Activated T-helper 1 cell treated with anti-CD3 and anti-CD28 coated beads, Interleukin-2, amount 50 U/mL, for 16 hours (primary cell): ENCODE data around the gene PRPSAP1.

Experiments
- DNase-seq, 2 donors: peaks; one replicate each; pipeline ENCODE4 v3.0.0-alpha.2; 2020; ENCODE audit warnings: low read depth in 1 of 2, low spot score in 1 of 2

The PRPSAP1 gene

DNA sequence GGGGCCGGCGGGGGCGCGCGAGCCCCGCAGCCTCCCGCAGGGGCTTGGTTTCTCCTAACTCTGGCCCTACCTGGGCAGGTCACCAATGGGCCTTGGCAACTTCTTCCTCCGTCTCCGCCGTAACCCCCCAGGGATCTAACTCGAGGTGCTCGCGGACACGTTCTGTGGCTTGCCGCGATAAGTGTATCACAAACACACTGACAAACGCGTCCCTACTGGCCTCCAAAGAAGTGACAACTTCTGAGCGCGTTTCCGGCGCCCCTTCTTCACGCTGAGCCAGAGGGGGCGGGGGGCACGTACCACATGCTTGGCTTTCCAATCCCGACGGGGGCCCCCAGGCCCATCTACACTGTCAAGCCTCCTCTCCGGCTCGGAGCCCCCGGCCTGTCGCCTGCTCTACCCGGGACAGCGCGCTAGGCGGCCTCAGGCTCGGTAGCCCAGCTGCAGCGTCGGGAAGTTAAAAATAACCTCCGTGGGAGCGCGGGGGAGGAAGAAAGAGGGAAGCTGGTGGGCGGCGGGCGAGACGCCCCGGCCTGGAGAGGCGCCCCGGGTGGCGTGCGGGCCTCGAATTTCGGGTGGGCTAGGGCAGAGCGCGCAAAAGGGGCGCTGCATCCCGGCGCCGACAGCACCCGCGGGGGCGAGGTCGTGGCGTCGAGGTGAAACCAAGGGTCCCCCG is 30.0 kb upstream of the PRPSAP1 start:
- no peak for DNase-seq

DNA sequence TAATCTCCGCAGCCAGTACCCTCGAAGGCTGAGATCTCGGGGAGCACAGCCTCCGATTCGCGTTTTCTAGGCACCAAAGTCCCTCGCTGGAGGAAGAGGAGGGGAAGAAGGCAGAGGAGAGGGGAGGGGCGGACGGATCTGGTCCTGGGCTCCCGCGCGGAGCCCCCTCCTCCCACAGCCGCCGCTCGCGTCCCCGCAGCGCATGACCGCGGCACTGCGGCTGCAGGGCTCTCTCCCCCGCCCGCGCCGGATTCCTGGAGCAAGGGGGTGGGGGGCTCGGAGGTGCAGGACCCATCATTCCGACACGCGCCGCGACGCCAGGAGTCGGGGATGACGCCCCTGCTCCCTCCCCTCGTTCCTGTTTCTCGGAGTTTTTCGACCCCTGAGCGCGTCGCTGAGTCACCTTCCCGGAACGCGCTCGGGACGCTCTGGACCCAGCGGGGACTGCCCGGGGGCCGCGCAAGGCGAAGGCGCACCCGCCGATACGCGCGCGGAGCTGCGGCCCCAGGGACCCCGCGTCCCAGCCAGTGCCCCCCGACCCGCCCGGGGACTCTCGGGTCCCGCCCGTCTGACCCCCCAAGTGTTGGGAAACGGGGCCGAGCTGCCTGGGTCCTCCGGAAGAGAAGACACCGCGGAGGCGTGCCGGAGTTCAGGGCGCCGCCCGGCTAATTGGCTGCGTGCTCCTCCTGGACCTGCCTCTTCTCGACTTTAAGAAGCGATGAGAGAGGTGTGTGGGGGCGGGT is 29.3 kb upstream of the PRPSAP1 start:
- DNase-seq = peak; percentile 14 to 31

DNA sequence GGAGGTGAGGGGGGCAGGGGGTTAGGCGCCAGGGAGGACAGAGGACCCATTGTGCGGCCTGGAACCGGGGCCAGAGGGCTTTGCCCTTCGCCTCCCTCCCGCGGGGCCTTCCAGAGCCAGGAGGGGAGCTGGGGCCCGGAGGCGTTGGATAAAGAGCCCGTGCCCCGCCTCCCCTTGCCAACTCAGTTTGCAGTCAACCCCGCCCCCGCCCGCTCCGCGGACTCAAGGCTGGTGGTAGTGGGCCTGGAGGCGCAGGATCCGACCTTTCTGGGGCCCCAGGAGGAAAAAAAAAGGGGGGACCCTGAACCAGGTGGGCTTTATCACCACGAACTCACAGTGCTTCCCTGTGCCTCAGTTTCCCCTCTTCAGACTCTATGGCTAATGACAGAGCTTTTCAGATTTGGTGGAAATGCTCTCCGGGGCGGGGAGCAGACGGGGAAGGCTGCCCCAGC is 28.7 kb upstream of the PRPSAP1 start:
- no peak for DNase-seq

DNA sequence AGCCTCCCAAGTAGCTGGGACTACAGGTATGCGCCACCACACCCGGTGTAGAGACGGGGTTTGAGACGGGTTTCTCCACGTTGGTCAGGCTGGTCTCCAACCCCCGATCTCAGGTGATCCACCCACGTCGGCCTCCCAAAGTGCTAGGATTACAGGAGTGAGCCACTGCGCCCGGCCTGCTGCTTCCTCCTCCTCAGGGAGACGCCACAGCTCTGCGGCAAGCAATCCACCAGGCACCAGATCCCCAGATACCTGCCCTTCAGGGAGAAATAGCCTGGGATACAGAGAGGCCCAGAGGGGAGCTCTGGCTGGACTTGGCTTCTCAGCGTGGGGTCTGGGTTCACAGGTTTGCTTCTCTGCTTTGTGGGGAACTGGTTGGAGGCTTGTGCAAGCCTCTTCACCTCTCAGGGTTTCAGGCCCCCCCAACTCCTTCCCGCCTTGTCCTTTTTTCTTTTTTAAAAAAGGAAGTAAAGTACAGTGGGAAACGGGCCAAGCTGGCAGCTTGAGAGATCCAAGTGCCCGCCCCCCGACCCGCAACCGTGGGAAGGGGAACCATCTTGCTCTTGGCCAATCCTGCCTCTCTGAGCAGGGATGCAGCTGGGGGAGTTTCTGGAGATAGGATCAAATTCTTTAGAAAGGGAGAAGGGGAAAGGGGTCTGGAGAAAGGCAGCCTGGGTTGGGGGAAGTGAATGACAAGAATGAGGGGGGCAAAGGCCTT is 28.1 kb upstream of the PRPSAP1 start:
- no peak for DNase-seq

DNA sequence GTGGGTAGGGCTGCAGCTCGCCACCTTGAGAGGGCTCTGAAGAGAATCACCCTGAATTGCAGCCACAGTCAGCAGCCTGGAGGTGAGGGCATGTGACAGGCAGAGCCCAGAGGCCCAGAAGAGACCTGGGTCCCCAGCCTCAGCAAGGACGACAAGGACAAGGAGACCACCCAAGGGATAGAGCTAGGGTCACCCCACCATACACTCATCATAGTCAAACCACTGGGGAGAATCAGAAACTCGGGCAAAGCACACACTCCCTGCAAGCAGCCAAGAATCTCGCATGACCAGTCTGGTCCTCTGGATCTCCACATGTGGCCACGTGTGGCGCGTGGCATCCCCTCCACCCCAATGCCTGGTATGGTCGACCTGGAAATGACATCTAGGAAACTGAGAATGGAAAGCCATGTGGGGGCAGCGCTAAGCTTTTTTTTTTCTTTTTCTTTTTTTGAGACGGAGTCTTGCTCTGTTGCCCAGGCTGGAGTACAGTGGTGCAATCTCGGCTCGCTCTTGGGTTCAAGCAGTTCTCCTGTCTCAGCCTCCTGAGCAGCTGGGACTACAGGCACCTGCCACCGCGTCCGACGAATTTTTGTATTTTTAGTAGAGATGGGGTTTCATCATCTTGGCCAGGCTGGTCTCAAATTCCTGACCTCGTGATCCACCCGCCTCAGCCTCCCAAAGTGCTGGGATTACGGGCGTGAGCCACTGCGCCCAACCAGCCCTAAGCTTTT is 26.1 kb upstream of the PRPSAP1 start:
- DNase-seq = no peak

DNA sequence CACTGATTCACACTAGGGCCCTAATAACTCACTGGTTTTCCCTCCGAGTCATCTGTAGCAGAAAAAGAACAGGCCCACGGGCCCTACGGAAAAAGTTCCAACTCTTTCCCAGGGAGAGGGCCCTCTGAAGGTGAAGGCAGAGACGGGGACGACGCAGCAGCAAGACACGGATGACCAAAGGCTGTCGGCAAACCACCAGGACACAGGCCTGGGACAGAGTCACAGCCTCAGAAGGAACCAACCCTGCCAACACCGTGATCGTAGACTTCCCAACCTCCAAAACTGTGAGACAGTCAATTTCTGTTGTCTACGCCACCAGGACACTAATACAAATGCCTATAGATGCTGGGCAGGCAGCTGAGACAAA is 25.5 kb upstream of the PRPSAP1 start:
- DNase-seq = no peak

DNA sequence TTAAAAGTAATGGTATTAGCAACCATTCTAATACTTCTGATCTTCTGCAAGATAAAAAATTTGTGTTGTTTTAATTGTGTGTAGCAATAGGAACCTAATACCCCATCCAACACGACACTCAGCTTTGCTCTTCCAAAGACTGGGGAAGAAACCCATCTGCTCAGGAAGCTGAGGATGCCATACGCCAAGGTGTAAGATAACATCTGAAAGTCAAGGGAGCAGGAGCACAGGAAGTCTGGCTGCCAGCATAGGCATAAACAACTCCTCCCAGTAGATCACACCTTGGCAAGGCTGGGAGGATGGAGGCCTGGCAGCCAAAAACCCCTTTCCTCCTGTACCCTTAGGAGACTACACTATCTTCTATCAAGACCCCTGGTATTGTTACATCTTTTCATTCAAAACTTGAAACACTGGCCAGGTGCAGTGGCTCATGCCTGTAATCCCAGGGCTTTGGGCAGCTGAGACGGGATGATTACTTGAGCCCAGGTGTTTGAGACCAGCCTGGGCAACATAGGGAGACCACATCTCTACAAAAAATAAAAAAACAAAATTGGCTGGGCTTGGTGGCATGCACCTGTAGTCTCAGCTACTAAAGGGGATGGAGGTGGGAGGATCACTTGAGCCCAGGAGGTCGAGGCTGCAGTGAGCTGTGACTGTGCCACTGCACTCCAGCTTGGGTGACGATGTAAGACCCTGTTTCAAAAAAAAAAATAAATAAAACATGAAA is 25.0 kb upstream of the PRPSAP1 start:
- no peak for DNase-seq

DNA sequence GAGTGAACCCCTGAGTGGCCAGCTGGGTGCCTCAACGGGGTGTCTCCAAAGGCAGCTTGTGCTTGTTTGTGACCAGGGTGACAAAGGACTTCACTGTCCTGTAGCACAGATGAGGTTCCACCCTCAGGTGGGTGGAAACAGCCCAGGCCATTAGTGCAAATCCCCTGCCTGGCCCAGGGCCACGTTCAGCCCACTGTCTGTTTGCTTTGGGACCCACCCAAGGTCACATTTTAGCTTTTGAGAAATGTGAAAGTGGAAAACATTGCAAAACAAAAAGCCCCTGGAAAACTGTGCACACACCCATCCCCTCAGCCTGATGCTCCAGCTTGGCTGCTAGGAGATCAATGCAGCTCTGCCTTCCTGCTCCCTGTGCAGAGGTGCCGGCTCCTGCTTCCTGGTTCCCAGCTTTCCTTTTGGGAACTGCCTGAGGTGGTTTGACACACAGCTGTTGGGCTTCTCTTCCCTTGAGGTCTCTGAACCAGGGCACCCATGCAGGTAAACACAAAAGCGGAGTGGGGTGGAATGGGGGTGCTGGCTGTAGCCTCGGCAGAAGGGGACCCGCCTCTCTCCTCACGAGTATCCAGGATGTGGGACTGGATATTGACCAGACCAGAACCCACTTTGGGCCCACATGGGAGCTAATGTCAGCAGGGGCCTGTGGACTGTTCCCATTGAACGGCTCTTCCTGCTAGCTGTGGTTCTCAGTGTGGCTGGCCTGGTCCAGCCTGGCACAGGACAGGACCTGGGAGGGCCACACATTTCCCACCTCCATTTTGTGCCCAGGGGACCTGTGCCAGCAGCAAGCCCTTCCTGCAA is 22.8 kb upstream of the PRPSAP1 start:
- DNase-seq = no peak

DNA sequence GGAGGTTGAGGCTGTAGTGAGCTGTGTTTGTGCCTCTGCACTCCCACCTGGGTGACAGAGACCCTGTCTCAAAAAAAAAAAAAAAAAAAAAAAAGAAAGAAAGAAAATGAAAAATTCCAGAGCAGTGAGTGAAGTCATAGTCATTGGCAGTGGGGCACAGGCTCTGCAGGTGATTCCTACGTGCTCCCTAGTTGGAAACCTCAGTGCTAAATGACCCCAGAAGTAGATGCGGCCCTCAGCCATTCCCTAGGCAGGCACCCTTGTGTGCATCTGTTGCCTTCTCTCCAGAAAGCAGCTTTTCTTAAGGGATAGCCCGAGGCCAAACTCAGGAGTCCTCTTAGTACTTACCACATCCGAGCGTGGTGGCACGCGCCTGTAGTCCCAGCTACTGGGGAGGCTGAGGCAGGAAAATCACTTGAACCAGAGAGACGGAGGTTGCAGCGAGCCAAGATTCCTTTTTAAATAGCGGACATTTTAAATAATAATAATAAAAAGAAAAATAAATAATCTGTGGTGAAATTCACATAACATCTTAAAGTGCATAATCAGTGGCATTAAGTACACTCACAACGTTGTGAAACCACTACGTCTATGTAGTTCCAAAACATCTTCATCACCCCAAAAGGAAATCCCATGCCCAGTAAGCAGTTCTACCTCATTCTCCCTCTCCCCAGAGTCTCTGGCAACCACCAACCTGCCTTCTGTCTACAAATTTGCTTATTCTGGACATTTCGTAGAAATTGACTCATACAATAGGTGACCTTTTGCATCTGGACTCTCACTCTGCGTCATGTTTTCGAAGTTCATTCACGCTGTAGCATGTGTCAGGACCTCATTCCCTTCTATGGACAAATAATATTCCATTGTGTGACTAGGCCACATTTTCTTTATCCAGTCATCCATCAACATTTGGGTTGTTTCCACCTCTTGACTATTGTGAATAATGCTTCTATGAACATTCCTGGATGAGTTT is 18.2 kb upstream of the PRPSAP1 start:
- DNase-seq = no peak

DNA sequence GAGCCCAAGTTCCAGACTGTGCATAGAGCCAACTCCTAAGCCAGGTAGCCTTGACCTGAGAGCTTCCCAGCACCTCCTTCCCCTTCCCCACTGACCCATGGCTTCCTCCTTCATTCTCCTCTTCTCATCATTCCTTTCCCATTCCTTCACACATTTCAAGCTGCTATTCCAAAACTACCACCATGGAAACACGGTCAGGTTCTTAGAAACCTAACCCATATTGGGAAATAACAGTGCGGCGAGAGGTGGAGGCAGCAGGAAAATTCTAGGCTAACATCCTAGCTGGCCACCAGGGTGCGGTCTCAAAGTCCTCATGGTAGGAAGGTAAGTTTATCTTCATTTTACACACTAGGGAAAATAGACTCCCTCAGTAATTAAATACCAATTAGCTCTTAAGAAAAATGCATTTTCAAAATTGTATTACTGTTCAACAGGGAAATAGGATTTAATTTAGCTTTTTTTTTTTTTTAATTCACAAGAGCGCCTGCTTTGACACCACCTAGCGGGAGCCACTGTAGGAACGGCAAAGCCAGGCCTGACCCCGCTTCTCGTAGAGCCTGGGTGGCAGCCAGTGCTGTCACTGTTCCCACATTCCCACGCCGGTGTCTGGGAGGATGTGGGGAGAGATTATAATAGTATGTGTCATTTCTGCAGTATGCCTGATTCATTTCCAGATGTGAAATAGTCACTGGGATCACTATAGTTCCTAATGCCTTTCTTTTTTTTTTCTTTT is 16.7 kb upstream of the PRPSAP1 start:
- DNase-seq = no peak

DNA sequence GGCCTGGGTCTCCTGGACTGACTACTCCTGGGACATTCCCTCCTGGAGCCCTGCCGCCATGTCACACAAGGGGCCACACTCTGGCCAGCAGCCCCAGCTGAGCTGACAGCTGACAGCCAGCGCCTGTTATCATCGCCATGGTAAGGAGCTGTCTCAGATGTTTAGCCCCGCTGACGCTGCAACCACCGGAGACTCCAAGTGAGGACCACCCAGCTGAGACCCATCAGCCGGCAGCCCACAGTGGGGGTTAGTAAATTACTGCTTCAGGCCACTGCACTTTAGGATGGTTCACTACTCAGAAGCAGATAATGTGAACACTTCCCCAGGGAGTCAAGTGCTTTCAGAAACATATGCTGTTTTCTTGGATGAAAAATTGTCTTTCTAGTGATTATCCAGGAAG is 16.1 kb upstream of the PRPSAP1 start:
- DNase-seq = no peak

DNA sequence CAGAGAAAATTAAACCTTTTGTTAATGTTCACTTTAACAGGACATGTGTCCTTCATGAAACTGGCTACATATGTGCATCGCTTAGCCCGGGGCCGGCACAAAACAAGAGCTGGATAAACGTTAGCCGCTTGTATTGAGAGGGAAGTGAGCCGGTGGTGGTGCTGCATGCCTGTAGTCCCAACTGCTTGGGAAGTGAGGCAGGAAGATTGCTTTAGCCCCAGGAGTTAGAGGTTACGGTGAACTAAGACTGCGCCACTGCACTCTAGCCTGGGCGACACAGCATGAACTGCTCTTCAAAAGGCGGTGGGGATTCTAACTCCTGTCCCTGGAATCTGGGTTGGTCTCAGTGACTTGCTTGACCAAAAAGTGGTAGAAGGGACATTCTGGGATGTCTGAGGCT is 15.7 kb upstream of the PRPSAP1 start:
- DNase-seq = no peak

DNA sequence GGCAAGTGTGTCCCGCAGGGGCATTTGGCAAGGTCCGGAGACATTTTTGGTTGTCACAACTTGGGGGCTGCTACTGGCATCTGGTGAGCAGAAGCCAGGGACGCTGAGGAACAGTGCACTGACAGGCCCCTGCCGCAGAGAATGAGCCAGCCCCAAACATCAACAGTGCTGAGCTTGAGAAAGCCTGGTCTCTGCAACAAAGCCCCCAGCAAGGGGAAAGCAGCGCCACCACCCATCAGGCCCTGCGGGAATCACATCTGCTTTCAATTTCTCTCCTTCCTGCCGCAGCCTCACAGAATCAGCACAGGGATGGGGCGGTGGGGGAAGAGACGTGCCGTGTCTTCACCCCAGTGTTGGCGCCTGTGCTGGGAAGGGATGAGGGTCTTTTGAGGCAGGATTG is 14.8 kb upstream of the PRPSAP1 start:
- DNase-seq = no peak

DNA sequence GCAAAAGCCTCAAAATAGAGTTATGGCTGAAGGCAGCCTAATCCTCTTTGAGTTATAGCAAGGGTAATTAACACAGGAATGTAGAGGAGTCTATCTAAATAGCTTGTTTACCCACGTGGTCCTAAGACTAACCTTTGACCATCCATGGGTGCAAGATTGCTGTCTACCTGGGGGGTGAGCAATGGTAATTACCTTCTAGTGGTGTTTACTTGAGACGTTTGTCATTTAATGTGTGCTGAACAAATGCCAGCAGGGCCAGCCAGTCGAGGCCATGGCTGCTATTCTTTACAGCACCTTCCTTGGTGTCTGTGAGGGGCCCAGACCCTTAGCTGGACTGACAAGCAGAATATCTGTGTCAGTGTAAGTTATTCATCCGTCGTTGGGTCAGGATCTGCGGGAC is 13.9 kb upstream of the PRPSAP1 start:
- DNase-seq = no peak

DNA sequence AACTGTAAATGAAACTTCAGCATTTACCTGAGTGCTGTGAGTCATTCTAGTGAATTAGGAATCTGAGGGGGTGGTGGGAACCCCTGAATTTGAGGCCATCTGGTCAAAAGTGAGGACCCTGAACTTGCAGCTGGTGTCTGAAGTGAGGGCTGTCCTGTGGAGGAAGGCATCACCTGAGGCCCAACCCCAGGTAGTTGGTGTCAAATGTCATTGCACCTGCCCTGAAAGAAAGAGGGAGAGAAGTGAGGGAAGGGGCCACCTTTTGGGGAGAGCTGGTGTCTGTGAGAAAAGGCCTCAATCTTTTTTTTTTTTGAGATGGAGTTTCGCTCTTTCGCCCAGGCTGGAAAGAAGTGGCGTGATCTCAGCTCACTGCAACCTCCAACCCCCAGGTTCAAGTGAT is 12.5 kb upstream of the PRPSAP1 start:
- no peak for DNase-seq

DNA sequence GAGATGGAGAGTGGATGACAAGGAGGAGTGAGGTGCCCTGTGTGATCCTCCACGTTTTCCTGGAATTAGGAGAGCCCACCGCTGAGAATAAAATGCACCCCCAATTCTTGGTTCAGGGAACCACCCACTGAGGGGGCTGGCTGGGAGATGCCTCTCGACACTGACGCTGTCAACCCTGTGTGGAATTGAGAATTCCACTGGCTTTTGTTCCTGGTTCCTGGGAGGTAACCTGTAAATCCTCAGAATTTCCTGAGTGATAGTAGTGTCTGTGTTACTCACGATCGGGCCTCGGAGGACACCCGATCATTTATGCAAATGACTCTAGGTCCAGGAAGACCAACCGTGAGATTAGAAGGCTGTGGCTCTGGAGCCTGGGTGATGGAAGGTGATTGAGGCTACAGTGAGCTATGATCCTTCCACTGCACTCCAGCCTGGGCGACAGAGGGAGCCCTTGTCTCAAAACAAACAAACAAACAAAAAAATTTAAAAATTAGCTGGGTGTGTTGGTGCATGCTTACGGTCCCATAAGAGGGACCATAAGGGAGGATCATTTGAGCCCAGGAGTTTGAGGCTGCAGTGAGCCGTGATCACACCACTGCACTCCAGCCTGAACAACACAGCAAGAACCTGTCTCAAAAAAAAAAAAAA is 11.7 kb upstream of the PRPSAP1 start:
- DNase-seq = no peak

DNA sequence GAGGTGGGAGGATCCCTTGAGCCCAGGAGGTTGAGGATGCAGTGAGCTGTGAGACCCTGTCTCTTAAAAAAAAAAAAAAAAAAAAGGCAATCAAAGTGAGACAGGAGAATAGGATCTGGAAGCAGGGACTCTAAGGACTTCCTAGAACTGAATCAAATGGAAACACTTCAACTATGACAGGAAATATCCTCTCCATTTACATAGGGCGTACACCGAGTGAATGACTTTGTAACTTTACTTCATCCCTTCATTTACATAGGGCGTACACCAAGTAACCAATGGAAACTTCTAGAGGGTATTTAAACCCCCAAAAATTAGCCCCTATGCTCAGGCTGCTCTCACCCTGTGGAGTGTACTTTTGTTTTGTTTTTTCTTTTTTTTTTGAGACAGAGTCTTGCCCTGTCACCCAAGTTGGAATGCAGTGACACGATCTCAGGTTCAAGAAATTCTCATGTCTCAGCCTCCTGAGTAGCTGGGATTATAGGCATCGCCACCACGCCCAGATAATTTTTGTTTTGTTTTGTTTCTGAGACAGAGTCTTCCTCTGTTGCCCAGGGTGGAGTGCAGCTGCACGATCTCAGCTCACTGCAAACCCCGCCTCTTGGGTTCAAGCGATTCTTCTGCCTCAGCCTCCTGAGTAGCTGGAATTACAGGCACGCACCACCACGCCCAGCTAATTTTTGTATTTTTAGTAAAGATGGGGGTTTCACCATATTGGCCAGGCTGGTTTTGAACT is 9.6 kb upstream of the PRPSAP1 start:
- no peak for DNase-seq
